HG03045 (cell line): ENCODE measurements around the gene DNASE1L3.
"Not testable (repeated sequence)": the region's sequence is repeated elsewhere in the genome, so short reads cannot be mapped to it uniquely, and the experiment has no call there.

ENCODE experiments used
- ATAC-seq: cut with Tn5 transposase; IDR thresholded peaks from one replicate; pipeline ENCODE4 v1.9.1; 2021; ENCODE audit warnings: mild to moderate bottlenecking, moderate library complexity; ENCODE audit not compliant: unreplicated experiment

DNASE1L3 gene, protein sequence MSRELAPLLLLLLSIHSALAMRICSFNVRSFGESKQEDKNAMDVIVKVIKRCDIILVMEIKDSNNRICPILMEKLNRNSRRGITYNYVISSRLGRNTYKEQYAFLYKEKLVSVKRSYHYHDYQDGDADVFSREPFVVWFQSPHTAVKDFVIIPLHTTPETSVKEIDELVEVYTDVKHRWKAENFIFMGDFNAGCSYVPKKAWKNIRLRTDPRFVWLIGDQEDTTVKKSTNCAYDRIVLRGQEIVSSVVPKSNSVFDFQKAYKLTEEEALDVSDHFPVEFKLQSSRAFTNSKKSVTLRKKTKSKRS

DNA sequence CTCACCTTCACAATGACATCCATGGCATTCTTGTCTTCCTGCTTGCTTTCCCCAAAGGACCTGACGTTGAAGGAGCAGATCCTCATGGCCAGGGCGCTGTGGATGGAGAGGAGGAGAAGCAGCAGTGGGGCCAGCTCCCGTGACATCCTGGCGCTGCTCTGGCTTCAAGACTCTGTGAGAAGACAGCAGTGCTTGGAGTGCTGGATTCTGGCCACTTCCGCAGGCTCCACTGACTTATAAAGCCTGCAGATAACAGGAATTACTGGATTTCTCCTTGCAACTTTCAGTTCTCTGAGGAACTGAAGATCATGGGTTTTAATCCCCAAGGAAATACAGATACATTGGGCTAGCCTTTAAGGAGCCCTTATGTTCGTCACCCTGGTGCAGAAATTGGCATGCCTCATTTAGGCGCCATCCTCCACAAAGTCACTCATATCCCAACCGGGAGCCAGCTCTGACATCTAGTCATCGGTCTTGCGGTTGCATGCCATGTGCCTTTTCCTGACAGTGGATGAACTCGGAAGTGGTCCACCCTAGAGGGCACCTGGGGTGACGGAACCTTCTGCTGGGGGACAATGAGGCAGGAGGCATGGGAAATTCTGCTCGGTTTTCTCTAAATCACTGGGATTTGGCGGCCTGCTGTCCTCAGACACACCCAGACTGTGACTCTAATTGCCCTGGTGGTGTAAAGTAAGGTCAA is at the start of gene DNASE1L3:
DNASE1L3 (minus strand) TSS at position 212 of the 700 bp plus-strand sequence; CDS start at position 146, 66 bp downstream.
- ATAC-seq: no peak

DNA sequence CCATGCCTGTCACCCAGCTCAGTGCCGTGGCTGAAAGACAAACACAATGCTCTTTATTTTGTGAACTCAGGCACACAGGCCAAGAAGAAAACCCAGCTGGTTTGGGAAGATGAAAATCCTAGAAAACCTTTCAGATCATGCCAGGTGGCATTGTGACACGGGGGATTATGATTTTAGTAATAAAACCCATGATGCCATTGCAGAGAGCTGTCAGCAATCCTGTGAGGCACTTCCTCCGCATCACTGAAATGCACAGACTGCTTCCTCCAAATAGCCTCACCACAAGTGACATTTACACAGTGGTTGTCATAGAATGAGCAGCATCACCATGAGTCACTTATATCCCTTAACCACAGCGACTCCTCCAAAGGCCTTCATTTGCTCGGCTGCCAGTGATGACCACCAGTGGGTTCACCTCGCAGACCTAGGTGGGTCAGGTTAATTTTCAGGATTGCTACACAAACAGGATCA is 49.5 kb upstream of the DNASE1L3 start:
- no peak for ATAC-seq

DNA sequence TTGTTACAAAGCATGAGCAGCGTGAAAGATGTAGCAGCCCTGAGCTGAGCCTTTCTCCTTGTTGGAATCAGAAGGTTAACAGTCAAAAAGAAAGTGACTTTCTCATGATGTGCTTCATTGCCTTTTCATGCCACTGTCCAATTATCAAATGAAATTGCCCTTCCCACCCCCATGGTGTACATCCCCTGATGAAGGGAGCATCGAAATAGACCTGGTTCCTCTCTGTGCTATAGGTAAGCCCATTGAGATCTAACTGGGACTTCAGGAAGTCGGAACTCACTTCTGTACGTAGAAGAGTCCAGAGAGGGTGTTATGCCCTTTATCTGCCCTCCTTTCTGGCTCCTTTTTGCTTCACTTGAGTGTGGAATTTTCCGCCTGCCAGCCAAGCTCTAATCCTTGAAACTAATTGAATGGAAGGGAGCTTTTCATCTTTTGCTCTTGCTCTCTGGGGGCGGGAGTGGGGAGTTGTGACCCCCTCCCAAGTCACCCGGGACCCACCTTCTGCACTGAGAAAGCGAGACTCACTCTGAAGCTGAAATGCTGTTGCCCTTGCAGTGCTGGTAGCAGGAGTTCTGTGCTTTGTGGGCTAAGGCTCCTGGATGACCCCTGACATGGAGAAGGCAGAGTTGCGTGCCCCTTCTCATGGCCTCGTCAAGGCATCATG is 47.8 kb upstream of the DNASE1L3 start:
- ATAC-seq: no peak

DNA sequence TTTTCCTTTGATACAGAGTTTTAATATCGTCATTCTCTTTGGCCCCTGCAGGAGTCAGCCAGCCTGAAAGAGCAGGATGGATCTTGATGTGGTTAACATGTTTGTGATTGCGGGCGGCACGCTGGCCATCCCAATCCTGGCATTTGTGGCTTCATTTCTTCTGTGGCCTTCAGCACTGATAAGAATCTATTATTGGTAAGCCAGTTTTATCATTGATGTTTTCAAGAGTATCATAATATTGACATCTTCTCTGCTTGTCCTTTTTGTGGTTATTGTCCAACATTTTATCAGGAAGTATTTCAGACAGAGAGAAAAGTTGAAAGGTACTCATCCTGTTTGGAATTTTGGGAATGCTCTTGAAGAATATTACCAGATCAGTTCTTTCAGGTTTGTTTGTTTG is 45.7 kb upstream of the DNASE1L3 start:
- ATAC-seq: no peak

DNA sequence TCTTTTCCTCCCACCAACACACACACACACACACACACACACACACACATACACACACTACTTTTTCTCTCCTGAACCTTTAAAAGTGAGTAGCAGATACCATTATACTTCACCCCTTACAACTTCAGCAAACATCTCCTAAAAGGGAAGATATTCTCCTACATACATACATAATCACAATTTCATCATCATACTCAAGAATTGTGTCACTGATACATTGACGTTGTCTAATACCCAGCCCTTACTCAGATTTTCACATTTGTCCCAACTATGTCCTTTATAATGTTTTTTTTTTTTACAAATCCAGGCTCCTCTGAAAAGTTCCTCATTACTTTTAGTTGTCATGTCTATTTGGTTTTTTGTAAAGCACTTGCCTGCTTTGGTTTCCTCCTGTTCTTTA is 45.3 kb upstream of the DNASE1L3 start:
- no peak for ATAC-seq

DNA sequence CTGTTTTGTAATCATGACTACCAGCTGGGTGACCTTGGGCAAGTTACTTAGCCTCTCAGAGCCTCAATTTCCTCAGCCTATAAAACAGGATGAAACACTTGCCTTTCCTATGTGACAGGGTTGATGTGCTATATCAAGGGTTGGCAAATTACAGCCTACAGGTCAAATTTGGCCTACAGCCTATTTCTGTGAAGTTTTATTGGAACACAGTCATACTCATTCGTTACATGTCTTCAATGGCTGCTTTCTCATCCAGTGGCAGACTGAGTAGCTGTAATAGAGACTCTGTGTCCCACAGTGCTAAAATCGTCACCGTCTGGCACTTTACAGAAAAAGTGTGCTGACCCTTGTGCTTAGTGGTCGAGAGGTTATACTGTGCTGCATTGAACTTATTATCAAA is 43.4 kb upstream of the DNASE1L3 start:
- no peak for ATAC-seq

DNA sequence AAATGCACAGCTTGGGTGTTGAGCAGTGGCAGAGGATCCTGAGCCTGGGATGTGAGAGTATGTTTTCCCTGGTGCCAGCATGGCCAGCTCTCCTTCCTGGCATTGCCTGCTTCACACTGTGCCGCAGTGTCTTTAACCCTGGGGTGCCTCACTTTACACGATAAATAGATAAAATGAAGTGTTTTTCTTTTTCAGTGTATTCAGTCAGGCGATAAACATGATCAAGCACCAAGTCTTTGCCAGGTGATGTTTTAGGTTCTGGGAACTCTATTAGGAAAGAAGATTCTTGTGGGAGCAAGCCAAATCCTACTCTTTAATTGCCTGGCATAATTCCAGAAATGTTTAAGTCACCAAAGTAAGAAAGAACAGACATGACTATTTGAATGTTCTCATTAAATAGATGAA is 40.9 kb upstream of the DNASE1L3 start:
- no peak for ATAC-seq

DNA sequence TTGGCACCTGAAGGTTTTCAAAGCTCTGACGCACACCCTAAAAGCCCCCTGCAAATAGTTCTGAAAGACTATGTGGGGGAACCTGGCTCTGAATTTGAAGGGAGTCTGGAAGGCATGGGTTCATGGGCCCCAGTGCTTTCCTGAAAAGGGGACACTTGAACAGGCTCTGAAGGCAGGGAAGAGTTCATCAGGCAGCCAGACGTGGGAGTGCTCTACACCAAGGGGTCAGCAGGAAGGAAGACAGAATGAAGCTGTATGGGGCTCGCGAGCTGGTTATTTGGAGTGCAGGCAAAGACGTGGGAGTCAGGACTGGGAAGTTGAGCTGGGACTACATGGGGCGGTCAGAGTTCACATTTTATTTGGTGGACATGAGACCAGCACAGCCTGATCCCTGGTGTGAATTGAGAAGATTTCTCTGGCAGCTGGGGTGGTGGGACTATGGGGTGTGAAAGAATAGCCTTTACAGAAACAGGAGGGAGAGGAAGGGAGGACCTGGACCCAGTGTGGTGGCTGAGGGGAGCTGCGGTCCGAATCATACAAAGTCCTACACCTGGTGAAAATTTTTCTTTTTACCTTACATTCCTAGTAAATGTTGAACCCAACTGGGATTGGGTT is 39.4 kb upstream of the DNASE1L3 start:
- ATAC-seq: no peak

DNA sequence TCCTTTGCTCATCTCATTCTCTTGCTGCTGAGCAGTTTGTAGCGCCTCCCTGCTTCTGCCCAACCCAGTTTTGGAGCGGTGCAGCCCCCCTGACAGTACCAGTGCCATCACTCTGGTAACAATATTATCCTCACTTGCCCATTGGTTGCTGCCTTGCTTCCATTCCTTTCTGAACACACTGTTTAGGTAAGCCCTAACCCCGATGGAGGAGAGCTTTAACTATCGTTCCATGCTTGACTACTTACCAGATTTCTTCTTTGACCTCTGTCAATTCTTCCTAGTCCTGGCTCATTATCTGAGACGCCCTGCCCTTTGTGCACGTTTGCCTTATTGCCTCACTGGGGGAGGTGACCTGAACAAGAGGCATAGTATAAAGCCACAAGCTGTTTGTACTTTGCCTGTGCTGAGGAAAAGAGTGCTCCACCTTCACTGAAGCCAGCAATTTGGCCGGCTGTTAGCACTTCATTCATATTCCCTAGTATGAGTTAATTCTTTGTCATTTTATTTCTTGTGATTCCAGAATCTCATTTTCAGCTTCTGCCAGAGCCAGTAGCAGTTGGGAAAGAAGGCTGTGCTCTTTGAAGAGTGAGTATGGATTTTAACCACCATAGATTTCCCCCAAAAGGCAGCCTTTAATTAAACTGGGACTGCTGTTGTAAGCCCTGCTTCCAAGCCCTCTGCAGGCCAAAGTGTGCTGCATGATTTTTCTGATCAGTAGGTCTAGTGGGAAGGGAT is 38.8 kb upstream of the DNASE1L3 start:
- ATAC-seq: no peak

DNA sequence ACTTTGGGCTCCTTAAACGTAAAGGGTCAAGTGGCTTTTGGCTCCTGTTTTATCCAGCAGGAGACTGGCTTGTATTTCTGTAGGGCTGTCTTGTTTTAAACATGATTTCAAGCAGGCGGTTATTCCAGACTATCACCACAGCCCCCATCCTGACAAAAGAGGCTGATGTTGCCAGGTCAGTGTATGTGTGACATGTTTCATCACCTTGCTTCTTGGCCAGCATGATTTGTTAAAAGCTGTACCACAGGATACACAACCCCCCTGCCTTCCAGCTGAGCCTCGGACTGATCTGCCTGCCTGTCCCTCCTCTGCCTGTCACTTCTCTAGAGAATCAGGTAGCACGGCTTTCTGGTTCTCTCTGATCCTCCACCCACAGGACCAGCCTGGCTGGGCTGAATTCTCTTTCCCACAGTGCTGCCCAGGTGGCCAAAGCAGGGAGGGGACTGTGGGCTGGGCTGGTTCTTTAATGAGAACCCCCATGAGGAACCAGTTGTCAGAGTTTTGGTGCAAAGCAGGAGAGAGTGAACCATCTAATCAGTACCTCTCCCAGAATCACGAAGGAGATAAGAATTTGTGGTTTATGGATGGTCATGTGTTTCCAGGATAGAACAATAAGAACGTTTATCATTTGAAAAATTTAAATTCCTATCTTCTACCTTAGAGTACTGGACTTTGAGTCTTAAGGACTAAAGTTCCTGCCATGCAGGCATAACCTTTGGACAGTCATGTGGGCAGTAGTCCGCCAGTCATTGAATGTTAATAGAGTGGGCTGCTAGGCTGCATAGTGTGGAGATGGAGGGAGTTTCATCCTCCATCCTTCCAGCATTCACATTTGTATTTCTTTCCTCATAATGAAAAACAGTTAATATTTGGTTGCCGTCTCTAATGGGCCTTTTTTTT is 35.6 kb upstream of the DNASE1L3 start:
- ATAC-seq: no peak

DNA sequence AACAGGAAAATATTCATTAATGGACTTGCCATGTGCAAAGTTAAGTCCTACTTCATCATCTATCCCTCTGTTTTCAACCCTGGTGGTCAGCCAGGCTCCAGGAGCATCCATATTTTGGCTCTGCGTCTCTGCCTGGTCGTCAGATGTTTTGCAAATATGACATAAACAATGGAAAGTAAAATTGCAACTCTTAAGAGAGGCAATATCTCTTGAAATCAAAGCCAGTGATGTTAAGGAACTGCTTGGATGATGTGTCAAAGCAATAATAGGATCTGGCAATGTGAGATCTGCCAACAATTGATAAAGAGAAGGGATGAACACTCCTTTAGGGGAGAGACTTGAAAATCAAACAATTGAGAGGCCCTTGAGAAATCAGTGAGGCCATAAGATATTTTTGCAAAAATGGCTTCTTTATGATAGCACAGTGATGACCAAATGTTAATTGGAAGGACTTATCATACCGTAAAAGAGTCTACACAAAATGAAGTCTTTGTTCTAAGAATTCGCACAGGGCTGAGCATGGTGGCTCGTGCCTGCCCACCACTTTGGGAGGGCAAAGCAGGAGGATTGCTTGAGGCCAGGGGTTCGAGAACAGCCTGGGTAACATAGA is 33.3 kb upstream of the DNASE1L3 start:
- ATAC-seq: no peak

DNA sequence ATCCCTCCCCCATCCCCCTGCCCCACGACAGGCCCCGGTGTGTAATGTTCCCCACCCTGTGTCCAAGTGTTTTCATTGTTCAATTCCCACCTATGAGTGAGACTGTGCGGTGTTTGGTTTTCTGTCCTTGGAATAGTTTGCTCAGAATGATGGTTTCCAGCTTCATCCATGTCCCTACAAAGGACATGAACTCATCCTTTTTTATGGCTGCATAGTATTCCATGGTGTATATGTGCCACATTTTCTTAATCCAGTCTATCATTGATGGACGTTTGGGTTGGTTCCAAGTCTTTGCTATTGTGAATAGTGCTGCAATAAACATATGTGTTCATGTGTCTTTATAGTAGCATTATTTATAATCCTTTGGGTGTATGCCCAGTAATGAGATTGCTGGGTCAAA is 32.1 kb upstream of the DNASE1L3 start:
- not testable (repeated sequence) for ATAC-seq

DNA sequence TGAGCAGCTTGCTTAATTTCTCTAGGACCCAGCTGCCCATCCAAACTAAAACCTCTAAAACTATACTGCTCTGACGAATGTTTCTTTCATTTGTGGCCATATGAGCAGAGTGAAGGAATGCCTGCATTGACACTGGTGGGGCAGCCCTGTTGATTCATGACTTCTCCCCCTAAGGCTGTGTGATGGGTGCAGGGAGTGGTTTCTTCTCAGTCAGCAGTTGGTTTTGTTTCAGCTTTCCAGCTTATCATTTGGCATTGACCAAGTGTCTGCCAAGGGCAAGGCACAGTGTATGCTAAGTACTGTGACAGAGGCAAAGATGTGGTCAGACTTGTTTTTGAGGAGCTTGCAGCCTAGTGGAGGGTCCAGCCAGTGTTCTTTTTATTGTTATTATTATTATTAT is 31.6 kb upstream of the DNASE1L3 start:
- ATAC-seq: no peak

DNA sequence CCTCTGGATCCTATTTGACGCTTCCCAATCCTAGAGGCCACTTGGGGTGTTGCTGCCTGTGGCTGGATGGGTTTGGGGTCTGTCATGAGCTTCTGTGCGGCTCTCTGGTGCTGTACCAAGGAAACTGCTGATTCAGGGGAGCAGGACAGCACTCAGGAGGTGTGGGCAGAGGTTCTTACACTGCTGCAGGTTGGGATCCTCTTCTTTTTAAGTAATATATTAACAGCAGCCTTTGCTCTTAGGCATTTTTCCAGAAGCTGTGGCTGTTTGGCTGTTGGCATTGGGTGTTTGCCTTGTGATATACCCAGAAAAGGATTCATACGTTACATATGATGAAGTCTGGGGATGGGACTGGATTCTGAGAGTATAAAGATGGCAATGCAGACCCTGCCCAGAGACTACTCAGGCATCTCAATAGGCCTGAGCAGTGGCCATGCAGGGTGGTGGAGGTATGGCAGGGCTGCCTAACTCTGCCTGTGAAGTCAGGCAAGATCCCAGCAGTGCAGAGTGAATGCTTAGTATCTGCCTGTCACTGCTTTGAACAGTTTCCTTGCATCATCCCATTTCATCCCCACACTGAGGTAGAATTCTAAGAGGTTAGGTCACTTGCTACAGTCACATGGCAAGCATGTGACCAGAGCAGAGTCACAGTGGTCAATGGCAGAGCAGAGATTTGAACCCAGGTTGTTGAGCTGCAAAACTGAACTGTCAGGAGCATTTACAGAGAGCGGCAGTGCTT is 30.7 kb upstream of the DNASE1L3 start:
- no peak for ATAC-seq

DNA sequence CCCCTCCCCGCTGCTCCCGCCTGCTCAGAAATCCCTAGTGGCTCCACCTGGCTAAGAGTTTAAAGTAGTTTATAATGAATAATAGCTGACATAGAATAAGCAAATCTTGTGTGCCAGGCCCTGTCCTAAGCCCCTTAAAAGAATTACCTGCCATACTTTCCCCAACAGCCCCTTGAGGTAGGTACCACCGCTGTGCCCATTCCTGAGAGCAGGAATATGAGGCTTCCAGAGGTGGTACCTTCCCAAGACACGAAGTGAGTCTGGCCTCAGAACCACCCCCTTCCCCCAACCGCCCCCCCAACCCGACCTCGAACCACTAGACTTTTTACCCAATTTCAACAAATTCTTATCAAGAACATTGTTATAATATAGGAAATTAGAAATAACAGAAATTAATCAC is 28.1 kb upstream of the DNASE1L3 start:
- no peak for ATAC-seq

DNA sequence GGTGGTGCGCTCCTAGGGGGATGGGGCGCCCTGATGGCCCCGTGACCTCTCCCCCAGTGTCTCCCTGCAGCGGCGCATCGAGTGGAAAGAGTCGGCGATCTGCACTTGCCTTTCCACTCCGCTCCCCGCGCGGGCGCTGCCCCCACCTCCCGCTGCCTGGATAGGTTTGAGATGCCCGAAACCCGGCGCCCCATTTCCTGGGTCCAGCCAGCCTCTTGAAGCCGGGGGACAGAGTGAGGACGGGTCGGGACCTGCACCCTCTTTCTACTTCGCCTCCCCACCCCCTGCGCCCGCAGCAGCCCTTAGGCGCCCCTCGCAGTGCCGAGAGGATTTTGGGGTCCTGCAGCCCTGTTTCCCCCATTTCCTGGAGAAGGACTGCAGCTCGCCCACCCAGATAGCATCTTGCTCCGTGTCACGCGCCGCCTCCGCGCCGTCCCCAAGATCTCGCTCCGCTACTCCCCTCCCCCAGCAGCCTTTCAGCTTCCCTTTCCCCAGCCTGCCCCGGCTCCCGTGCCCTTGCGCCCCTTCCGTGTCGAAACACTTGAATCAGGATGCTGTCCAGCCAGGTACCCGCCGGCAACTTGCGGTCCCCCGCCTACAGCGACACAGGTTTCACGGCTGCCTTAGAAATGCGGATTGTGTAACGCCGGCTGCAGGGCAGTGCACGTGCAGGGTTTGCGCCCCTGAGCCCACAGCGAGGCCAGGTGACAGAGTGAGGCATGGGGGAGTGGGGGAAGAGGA is 27.3 kb upstream of the DNASE1L3 start:
- ATAC-seq: peak; percentile 34

DNA sequence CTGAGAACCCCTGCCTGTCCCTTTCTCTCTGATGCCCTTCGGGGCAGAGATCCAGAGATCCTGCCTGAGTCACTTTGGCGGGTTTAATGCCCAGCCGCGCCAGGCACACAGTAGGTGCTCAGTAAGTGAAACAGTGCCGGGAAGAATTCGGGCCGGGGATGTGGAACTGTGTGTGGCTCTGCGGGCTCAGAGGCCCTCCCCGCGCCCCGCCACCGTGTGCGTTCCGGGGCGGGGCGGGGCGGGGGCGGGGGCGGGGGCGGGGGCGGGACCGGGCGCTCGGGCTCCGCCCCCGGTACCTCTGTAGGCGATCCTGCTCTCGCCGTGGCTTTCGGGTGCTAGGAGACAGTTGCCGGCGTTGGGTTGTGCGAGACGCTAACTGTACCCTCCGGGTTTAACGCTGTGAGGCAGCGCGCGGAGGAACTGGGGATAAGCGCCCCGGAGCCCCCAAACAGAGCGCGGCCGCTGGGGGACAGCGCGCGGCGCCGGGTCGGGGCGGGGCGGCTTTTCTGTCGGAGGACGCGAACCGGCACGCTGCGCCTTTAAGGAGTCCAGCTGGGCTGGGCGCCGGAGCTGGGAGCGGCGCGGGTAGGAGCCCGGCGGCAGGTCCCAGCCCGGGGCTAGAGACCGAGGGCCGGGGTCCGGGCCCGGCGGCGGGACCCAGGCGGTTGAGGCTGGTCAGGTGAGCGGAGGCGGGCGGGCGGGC is 26.6 kb upstream of the DNASE1L3 start, which contains the start of gene ABHD6:
ABHD6 (plus strand) TSS at position 555 of the 703 bp plus-strand sequence. CDS start 18,795 bp downstream, outside the sequence.
- ATAC-seq: peak; percentile 85
